ENCODE results near the gene PLEKHO2. TPM values are rescaled to one million over a fixed set of nuclear protein-coding genes. Genes with fewer than 3 reads are reported as not detected.

Gene PLEKHO2
- total and polyA plus RNA-seq, 2 of the 13 experiments (the other 11 are each of a cell fraction or from before 2014, with no cell fraction given), result 3.8 to 4.8 TPM

- DNase-seq (ENCODE audit: low spot score) (no peak), ATAC-seq (no peak), FAIRE-seq (no peak)
- ChIA-PET CTCF (ENCODE audit: low intra/inter-chr PET ratio, low total read pairs) (no interaction called here), POLR2A (no interaction called here)
- intact Hi-C loops (cut with micrococcal nuclease; ENCODE audit: unreplicated experiment), result loop anchor here (2.0 kb wide), 1 partner anchor 57 kb away; no protein-coding TSS in a partner anchor
- H3K9ac ChIP-seq (ENCODE audit: insufficient read depth, low read depth, low read length), result no peak overlapping the region
- H2AFZ ChIP-seq (ENCODE audit: low read length), result no peak overlapping the region
- H3K4me2 ChIP-seq (ENCODE audit: low read depth, low read length), result no peak overlapping the region
- H3K4me1 ChIP-seq (ENCODE audit: insufficient read depth, low read length), result peaks cover 9% of the 10 kb centered on the region
- H4K20me1 ChIP-seq (ENCODE audit: insufficient read depth, low read length), result no peaks in the 10 kb centered on the region
- no peak for TF ChIP-seq AHR (CRISPR knock-in tag; IDR thresholded peaks at IDR 0.05)
- TF ChIP-seq ZNF629 (CRISPR knock-in tag; conservative IDR thresholded peaks at IDR 0.05), result peak; percentile 70
- in situ Hi-C loops (cut with HindIII; ENCODE audit: extremely low pct_ligation_motif_present, low pct_unique_long_range_greater_than_20kb), result no loop called here
- no peak overlapping the region for H3K27ac ChIP-seq (ENCODE audit: extremely low read length, insufficient read depth, low read length)
- no peak overlapping the region for H3K4me3 ChIP-seq (replicated peaks in 1 of 3; ENCODE audit: insufficient read depth in 1 of 3, low read depth in 2 of 3, low read length in 3 of 3)
- no peaks in the 10 kb centered on the region for H3K9me3 ChIP-seq (ENCODE audit: low read length)
- no peaks in the 10 kb centered on the region for H3K36me3 ChIP-seq (replicated peaks in 1 of 2; ENCODE audit: control insufficient read depth in 1 of 2, insufficient read depth in 2 of 2, low read length in 2 of 2)
- no TSS peak for BruUV-seq (replicated peaks)
- H3K27me3 ChIP-seq (ENCODE audit: control insufficient read depth in 1 of 2, insufficient read depth in 2 of 2, low read length in 2 of 2), result peaks cover 1 to 3% of the 10 kb centered on the region in 2 experiments; a peak in 2 of 5 replicates
- 90% methylated on average over 1 of the region's 1 CpG for WGBS (ENCODE audit: low lambda C conversion rate)
- no peaks in the 10 kb centered on the region for H3K79me2 ChIP-seq (ENCODE audit: insufficient read depth, low read length)
These were observed 38.2 kb upstream of the PLEKHO2 start for GRCh38 chr15:64803526-64803925.

- ChIA-PET POLR2A (no interaction called here), CTCF (ENCODE audit: low intra/inter-chr PET ratio, low total read pairs) (no interaction called here)
- BruUV-seq (replicated peaks), result no TSS peak
- Histone ChIP-seq H3K4me2 (ENCODE audit: low read depth, low read length) (no peak overlapping the region), H3K9ac (ENCODE audit: insufficient read depth, low read depth, low read length) (no peak overlapping the region), H3K79me2 (ENCODE audit: insufficient read depth, low read length) (no peaks in the 10 kb centered on the region), H3K4me3 (replicated peaks in 1 of 3; ENCODE audit: insufficient read depth in 1 of 3, low read depth in 2 of 3, low read length in 3 of 3) (no peak overlapping the region), H3K9me3 (ENCODE audit: low read length) (no peaks in the 10 kb centered on the region), H3K27me3 (ENCODE audit: control insufficient read depth in 1 of 2, insufficient read depth in 2 of 2, low read length in 2 of 2) (peaks cover 1 to 11% of the 10 kb centered on the region in 2 experiments; a peak in 2 of 5 replicates), H3K36me3 (replicated peaks in 1 of 2; ENCODE audit: control insufficient read depth in 1 of 2, insufficient read depth in 2 of 2, low read length in 2 of 2) (no peaks in the 10 kb centered on the region), H4K20me1 (ENCODE audit: insufficient read depth, low read length) (no peaks in the 10 kb centered on the region), H3K27ac (ENCODE audit: extremely low read length, insufficient read depth, low read length) (no peak overlapping the region), H2AFZ (ENCODE audit: low read length) (no peak overlapping the region), H3K4me1 (ENCODE audit: insufficient read depth, low read length) (peaks cover 9% of the 10 kb centered on the region)
- no peak for DNase-seq (ENCODE audit: low spot score)
- TF ChIP-seq NRL (CRISPR knock-in tag; IDR thresholded peaks at IDR 0.05; ENCODE audit: borderline replicate concordance), result no peak
- TF ChIP-seq RAD51 (IDR thresholded peaks at IDR 0.05; ENCODE audit: borderline replicate concordance), result no peak
- intact Hi-C loops (cut with micrococcal nuclease; ENCODE audit: unreplicated experiment), result no loop called here
- ATAC-seq, result no peak
- 29% methylated on average over 2 of the region's 2 CpGs for WGBS (ENCODE audit: low lambda C conversion rate)
- FAIRE-seq, result no peak
- in situ Hi-C loops (cut with HindIII; ENCODE audit: extremely low pct_ligation_motif_present, low pct_unique_long_range_greater_than_20kb), result no loop called here
These were observed 37.1 kb upstream of the PLEKHO2 start for GRCh38 chr15:64804619-64805018.
